HepG2 (cell line): ENCODE results near the gene LCE3C. TPM values are rescaled to one million over a fixed set of nuclear protein-coding genes. Genes with fewer than 3 reads are reported as not detected.

Source experiments
- ATAC-seq: fragments of 200-7000 bp; cut with Tn5 transposase; 3 replicates; pipeline ENCODE4 v1.9.1; 2020; ENCODE audit warnings: mild to moderate bottlenecking, moderate library complexity
- BruUV-seq: library from RNA; stranded (reverse); fragments of 400-500 nt; replicated peaks from 2 replicates; lab custom pipeline; 2021; lab: Mats Ljungman, UMichigan
- CTCF ChIA-PET: fragments of 300-600 bp; formaldehyde crosslinking; extraction: SDS; loops from one replicate; lab custom pipeline; 2021; ENCODE audit warnings: low total read pairs, inconsistent platforms, low intra/inter-chr PET ratio; lab: Yijun Ruan, JAX
- POLR2A ChIA-PET: fragments of 350-600 bp; sonication (Branson Sonifier 250); formaldehyde crosslinking; loops from one replicate; lab custom pipeline; 2020; ENCODE audit warnings: antibody characterized with exemption, inconsistent platforms; lab: Yijun Ruan, JAX
- DNase-seq: peaks from one replicate; pipeline ENCODE4 v3.0.0-alpha.2; 2015; ENCODE audit warnings: low spot score
- FAIRE-seq: peaks from 3 replicates; lab custom pipeline; 2011; peaks lifted over from hg19 to GRCh38; lab: Jason Lieb, UNC
- H2AFZ ChIP-seq: one replicate; pipeline ENCODE4 v1.6.1; 2011; ENCODE audit warnings: low read length, inconsistent platforms
- H3K27ac ChIP-seq: fragments of 300-600 bp; 3 replicates; pipeline ENCODE4 v1.8.0; 2011; ENCODE audit warnings: mixed run types, mild to moderate bottlenecking, mixed read lengths, low read length, inconsistent platforms; ENCODE audit not compliant: insufficient read depth; ENCODE audit errors: extremely low read length
- H3K27me3 ChIP-seq, 2 experiments: fragments of 200-600 bp in 1 of 2; 2 replicates in 1 of 2; 3 replicates in 1 of 2; pipeline versions ENCODE4 v1.6.0 to v1.8.0; 2011; ENCODE audit warnings: low read length in 2 of 2, mild to moderate bottlenecking in 2 of 2, moderate library complexity in 2 of 2, inconsistent platforms in 1 of 2; ENCODE audit not compliant: insufficient read depth in 2 of 2, control insufficient read depth in 1 of 2
- H3K36me3 ChIP-seq, 2 experiments: fragments of 200-600 bp in 1 of 2; replicated peaks in 1 of 2; 2 replicates in 1 of 2; 3 replicates in 1 of 2; pipeline versions ENCODE4 v1.5.1 to v1.8.0; 2011; ENCODE audit warnings: low read length in 2 of 2, inconsistent platforms in 1 of 2; ENCODE audit not compliant: insufficient read depth in 2 of 2, control insufficient read depth in 1 of 2
- H3K4me1 ChIP-seq: 2 replicates; pipeline ENCODE4 v1.5.1; 2012; ENCODE audit warnings: low read length, inconsistent platforms; ENCODE audit not compliant: insufficient read depth
- H3K4me2 ChIP-seq: 2 replicates; pipeline ENCODE4 v1.6.0; 2011; ENCODE audit warnings: low read depth, low read length, inconsistent platforms
- H3K4me3 ChIP-seq, 3 experiments: fragments of 200-600 bp in 1 of 3; sonication (generic), shearing (Covaris generic) in 1 of 3; replicated peaks in 1 of 3; 2 replicates each; pipeline ENCODE4 v1.5.1; 2011 to 2016; ENCODE audit warnings: low read length in 3 of 3, inconsistent platforms in 2 of 3, low read depth in 2 of 3, mild to moderate bottlenecking in 2 of 3, control low read depth in 1 of 3, mixed read lengths in 1 of 3; ENCODE audit not compliant: insufficient read depth in 1 of 3
- H3K79me2 ChIP-seq: one replicate; pipeline ENCODE4 v1.6.1; 2011; ENCODE audit warnings: low read length, inconsistent platforms; ENCODE audit not compliant: insufficient read depth
- H3K9ac ChIP-seq: 2 replicates; pipeline ENCODE4 v1.6.0; 2011; ENCODE audit warnings: mild to moderate bottlenecking, low read depth, low read length, inconsistent platforms; ENCODE audit not compliant: insufficient read depth
- H3K9me3 ChIP-seq: 2 replicates; pipeline ENCODE4 v1.5.1; 2012; ENCODE audit warnings: mild to moderate bottlenecking, low read length
- H4K20me1 ChIP-seq: 2 replicates; pipeline ENCODE4 v1.6.0; 2011; ENCODE audit warnings: inconsistent platforms, mild to moderate bottlenecking, low read length, moderate library complexity; ENCODE audit not compliant: insufficient read depth
- JUN ChIP-seq: sonication (generic); formaldehyde crosslinking; IDR thresholded peaks from 2 replicates; pipeline ENCODE4 v1.4.0; 2020; ENCODE audit warnings: mild to moderate bottlenecking, missing genetic modification reagents
- KLF15 ChIP-seq: sonication (generic); formaldehyde crosslinking; IDR thresholded peaks from 2 replicates; pipeline ENCODE4 v1.8.1; 2023; ENCODE audit warnings: borderline replicate concordance, mild to moderate bottlenecking, inconsistent platforms, missing genetic modification reagents, mixed read lengths
- MAFF ChIP-seq: IDR thresholded peaks from 2 replicates; pipeline ENCODE4 v1.6.1; 2011; ENCODE audit warnings: low read depth, low read length, improper control_type of control experiment
- MBNL3 ChIP-seq: fragments of 250-450 bp; sonication (Bioruptor Pico); conservative IDR thresholded peaks from 2 replicates; pipeline ENCODE4 v1.8.0; 2022; ENCODE audit warnings: mild to moderate bottlenecking, inconsistent platforms
- RBAK ChIP-seq: sonication (generic); formaldehyde crosslinking; IDR thresholded peaks from 2 replicates; pipeline ENCODE4 v1.5.1; 2020; ENCODE audit warnings: mild to moderate bottlenecking, missing genetic modification reagents
- THAP7 ChIP-seq: sonication (generic); formaldehyde crosslinking; IDR thresholded peaks from 2 replicates; pipeline ENCODE4 v1.8.1; 2023; ENCODE audit warnings: mild to moderate bottlenecking, missing genetic modification reagents
- ZBTB1 ChIP-seq: sonication (generic); formaldehyde crosslinking; IDR thresholded peaks from 2 replicates; pipeline ENCODE4 v1.4.0; 2020; ENCODE audit warnings: missing genetic modification reagents, borderline replicate concordance
- ZFP36 ChIP-seq: fragments of 150-350 bp; IDR thresholded peaks from 2 replicates; pipeline ENCODE4 v1.6.1; 2018; ENCODE audit warnings: borderline replicate concordance, low read length, low read depth; ENCODE audit not compliant: partially characterized antibody
- ZNF407 ChIP-seq: sonication (generic); formaldehyde crosslinking; IDR thresholded peaks from one replicate; pipeline ENCODE4 v1.5.1; 2020; ENCODE audit warnings: mild to moderate bottlenecking, missing genetic modification reagents; ENCODE audit errors: not compliant biosample characterization
- ZNF83 ChIP-seq: sonication (generic); formaldehyde crosslinking; IDR thresholded peaks from 2 replicates; pipeline ENCODE4 v1.4.0; 2020; ENCODE audit warnings: missing genetic modification reagents, mild to moderate bottlenecking, borderline replicate concordance
- WGBS: methylation state at CpG from one replicate; pipeline ENCODE4 v1.1.6; 2017; ENCODE audit warnings: low lambda C conversion rate; 5-methylcytosine and 5-hydroxymethylcytosine counted together
- in situ Hi-C: cut with HindIII; loops from 2 replicates; pipeline ENCODE4 v1.10.0; 2017; ENCODE audit warnings: low pct_unique_long_range_greater_than_20kb; ENCODE audit not compliant: extremely low pct_ligation_motif_present
- intact Hi-C: fragments of 100-400 bp; cut with micrococcal nuclease; formaldehyde crosslinking; loops from one replicate; pipeline ENCODE4 v1.10.0; 2022; ENCODE audit not compliant: unreplicated experiment
- polyA plus RNA-seq, 8 experiments: library from polyadenylated mRNA; depleted of rRNA in 3 of 8; stranded (reverse) in 7 of 8; unstranded in 1 of 8; fragments of >200 nt; fragmentation: Illumina TruSeq in 4 of 8; extraction: Trizol in 4 of 8; gene quantifications; 2 replicates each; pipeline versions ENCODE4 v1.2.1 to v1.2.3, GENCODE V29; 2011 to 2016; ENCODE audit warnings: low read depth in 4 of 8, missing spikeins in 1 of 8, mixed read lengths in 1 of 8; ENCODE audit not compliant: insufficient read depth in 1 of 8
- total RNA-seq, 5 experiments: library from RNA; depleted of rRNA; stranded (reverse); fragments of >200 nt; fragmentation: Illumina TruSeq; extraction: Trizol; gene quantifications; 2 replicates each; pipeline ENCODE4 v1.2.3, GENCODE V29; 2016; ENCODE audit warnings: low read depth in 1 of 5

Gene LCE3C
- total and polyA plus RNA-seq, 2 of the 13 experiments (the other 11 are each of a cell fraction or from before 2014, with no cell fraction given) = not detected

DNA sequence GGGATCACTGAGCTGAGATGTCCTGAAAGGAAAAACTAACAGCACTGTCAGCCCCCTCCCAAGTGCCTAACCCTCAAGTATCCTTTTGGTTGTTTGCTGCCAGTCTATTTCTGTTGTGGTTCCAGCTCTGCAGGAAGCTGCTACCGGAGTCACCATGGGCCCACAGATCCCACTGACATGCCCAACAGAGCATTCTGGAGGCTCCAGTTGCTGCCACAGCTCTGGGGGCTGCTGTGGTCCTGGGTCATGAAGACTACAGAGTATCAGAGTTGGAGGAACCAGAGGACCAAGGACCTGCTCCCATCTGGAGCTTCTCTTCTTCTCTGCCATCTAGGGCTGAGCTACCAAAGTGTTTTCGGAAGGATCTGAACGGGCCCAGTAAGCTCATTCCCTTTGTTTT, 22.0 kb downstream of the LCE3C start:
- TF ChIP-seq ZNF83 (CRISPR knock-in tag) (no peak), ZFP36 (no peak), KLF15 (no peak), THAP7 (CRISPR knock-in tag) (no peak)
- Histone ChIP-seq H3K4me1 (no peaks in the 10 kb centered on the region), H2AFZ (no peak overlapping the region), H3K36me3 (no peaks in the 10 kb centered on the region), H3K9ac (no peak overlapping the region), H3K27me3 (peaks cover 0 to 8% of the 10 kb centered on the region in 2 experiments; a peak in 1 of 5 replicates), H4K20me1 (no peaks in the 10 kb centered on the region), H3K9me3 (no peaks in the 10 kb centered on the region), H3K27ac (no peak overlapping the region), H3K4me2 (no peak overlapping the region), H3K79me2 (no peaks in the 10 kb centered on the region), H3K4me3 (no peak overlapping the region)
- POLR2A ChIA-PET = no interaction called here
- intact Hi-C loops (no loop called here), in situ Hi-C loops (loop anchor here (5.0 kb wide), 1 partner anchor 55 kb away; the partner anchor contains the start of gene LCE3E)
- FAIRE-seq = no peak
- 0% methylated on average over 3 of the region's 3 CpGs for WGBS
- no TSS peak for BruUV-seq
- ATAC-seq = no peak
- DNase-seq = no peak
- CTCF ChIA-PET = no interaction called here

- 36% methylated on average over 5 of the region's 10 CpGs for WGBS
- POLR2A ChIA-PET = no interaction called here
- Histone ChIP-seq H3K27me3 (peaks cover 0 to 8% of the 10 kb centered on the region in 2 experiments; a peak in 1 of 5 replicates), H3K79me2 (no peaks in the 10 kb centered on the region), H3K4me3 (no peak within 1 kb of the TSS), H4K20me1 (no peaks in the 10 kb centered on the region), H3K9ac (no peak within 1 kb of the TSS), H3K4me2 (no peak within 1 kb of the TSS), H3K36me3 (no peaks in the 10 kb centered on the region), H3K27ac (no peak within 1 kb of the TSS), H2AFZ (no peak within 1 kb of the TSS), H3K9me3 (no peaks in the 10 kb centered on the region), H3K4me1 (no peaks in the 10 kb centered on the region)
- FAIRE-seq (no peak), DNase-seq (no peak), ATAC-seq (peak; percentile 43)
- no TSS peak for BruUV-seq
- intact Hi-C loops = no loop called here
- CTCF ChIA-PET = no interaction called here
- in situ Hi-C loops = loop anchor here (5.0 kb wide), 1 partner anchor 56 kb away; the partner anchor contains the start of gene LCE3E
- no peak for TF ChIP-seq ZBTB1 (CRISPR knock-in tag)
- no peak for TF ChIP-seq JUN (CRISPR knock-in tag)
- no peak for TF ChIP-seq MAFF
- TF ChIP-seq RBAK (CRISPR knock-in tag) = no peak
- TF ChIP-seq MBNL3 (CRISPR knock-in tag) = no peak
- no peak for TF ChIP-seq ZNF407 (CRISPR knock-in tag)
Observed at GRCh38 chr1:152622803-152623202, 22.8 kb downstream of the LCE3C start, which contains the start of gene LCE3A. TSS of gene LCE3A (minus strand) at chr1:152623103. CDS start at chr1:152623103, 0 bp downstream.
